Measurements from ENCODE around the gene UGT1A10. TPM values are rescaled to one million over a fixed set of nuclear protein-coding genes. Genes with fewer than 3 reads are reported as not detected.
"Not testable (repeated sequence)": the region's sequence is repeated elsewhere in the genome, so short reads cannot be mapped to it uniquely, and the experiment has no call there.

The UGT1A10 gene
- total RNA-seq, 1 donor from 2014 or later = not detected

- not testable (repeated sequence) for DNase-seq (ENCODE audit: low read depth in 2 of 2)
These were observed 100.8 kb downstream of the UGT1A10 start for GRCh38 chr2:233736868-233737653.

DNA sequence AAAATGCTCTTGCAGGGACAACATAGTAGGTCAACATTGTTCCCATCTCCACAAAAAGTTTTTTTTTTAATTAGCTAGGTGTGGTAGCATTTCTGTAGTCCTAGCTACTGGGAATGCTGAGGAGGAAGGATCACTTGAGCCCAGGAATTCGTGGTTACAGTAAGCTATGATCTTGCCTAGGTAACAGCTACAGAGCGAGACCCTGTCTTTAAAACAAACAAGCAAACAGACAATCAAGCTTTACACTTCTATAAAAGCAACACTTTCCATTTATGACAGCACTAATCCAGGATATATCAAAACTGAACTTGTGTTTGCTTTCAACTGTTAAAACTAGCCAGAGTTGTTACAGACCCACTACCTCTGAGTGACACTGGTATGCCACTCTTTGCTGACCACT, 104.6 kb downstream of the UGT1A10 start:
- DNase-seq (ENCODE audit: low read depth in 2 of 2) = no peak

DNA sequence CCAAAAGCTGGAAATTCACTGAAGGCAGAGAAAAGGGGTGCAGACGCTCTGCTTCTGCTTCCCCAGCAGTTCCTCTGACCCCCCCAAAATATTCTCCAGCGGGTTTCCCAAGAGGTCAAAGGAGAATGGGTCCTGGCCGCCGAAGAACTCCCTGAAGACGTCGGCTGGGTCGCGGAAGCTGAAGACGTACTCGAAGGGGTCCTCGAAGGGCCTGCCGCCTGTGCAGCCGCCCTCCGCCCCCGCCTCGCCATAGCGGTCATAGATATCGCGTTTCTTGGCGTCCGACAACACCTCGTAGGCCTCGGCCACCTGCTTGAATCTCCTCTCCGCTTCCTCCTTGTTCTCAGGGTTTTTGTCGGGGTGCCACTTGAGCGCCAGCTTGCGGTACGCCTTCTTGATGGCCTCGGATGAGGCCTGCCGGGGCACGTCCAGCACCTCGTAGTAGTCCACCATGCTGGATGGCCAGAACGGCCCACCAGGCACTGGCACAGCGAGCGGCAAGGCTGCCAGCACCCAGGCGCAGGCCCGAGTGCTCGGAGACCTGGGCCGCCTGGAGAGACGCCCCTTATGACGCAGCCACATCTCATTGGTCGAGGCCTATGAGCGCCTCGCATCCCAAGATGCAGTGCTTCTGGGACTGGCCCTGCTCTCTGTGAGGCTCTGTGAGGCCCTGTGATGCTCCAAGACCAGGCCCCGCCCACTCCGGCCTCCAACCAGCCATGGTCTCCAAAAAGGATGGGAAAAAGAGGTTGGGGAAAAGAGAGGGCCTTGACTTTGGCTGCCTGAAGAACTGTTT, 107.4 kb downstream of the UGT1A10 start:
- DNase-seq (ENCODE audit: low read depth in 2 of 2) = no peak

DNA sequence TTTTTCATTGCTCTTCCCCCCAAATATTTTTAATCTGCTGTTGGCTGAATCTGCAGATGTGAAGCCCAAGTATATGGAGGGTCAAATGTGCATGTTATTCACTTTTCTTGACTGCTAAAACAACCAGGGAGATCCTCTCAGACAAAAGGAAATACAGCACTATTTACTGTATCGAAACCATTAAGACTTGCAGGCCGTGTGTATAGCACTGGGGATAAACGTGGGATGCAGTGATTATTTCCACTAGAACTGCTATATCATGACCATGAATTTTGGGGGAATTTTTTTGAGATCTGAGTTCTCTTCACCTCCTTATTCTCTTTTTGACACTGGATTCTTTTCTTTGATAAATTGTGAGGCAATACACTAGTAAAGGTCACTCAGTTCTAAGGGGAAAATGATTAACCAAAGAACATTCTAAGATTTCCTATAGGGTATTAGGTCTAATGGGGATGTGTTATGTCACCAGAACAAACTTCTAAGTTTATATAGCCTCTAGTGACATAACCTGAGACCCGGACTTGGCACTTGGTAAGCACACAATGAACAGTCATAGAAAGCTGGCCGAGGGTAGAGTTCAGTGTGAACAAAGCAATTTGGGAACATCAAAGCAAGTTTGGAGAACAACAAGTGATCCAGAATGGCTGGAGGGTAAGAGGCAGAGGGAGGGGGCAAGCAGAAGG, 109.0 kb downstream of the UGT1A10 start:
- DNase-seq (ENCODE audit: low read depth in 2 of 2) = no peak

DNA sequence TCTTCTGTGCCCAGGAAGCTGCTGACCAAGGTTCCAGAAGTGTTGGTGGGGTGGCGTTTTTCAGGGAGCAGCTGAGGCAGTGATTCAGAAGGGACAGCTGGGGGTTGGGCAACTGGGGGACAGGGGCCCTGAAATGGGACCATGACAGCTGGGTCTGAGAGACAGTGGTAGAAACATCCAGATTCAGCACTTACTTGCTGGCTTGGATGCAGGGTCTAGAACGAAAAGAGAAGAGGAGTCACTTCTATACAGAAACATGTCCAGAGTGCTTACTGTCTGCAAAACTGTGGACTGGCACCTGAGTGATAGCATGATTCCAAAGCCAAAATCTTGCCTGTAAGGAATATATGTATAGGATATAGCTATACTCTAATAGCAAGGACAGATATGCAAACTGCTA, 109.6 kb downstream of the UGT1A10 start:
- DNase-seq (ENCODE audit: low read depth in 2 of 2) = not testable (repeated sequence)

DNA sequence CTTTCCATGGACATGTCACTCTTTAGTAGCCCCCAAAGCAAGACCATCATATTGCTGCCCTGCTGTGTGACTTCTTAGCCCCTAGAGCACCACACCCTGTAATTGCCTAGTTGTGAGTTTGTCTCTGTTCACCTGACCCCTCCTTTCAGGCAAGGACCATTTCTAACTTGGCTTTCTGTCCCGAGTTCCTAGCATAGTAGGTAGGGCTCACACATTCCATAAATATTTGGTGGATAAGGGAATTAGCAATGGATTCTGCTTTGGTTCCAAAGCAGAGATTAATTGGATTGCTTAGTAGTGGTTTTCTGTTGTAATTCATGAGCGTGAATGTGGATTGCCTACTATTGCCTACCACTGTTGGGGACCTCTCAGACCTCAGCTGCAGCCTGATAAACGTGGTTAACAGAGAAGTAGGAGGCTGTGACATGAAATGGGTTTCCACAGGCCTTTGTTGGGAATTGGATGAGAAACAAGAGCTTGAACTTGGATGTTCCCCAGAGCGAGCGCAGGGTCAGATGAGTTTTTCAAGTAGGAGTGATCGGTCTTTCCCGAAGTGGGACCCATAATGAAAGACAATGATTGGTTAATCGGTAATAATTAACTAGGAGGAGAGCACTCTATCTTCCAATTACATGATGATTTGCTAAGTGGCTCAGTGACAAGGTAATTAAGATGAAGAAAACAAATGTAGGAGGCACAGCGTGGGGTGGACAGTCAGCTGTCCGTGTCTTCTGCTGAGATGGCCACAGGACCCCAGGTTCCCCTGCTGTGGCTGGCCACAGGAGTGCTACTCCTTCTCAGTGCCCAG, 110.4 kb downstream of the UGT1A10 start:
- DNase-seq (ENCODE audit: low read depth in 2 of 2) = no peak

- DNase-seq (ENCODE audit: low read depth in 2 of 2) = no peak
These were observed 111.0 kb downstream of the UGT1A10 start for GRCh38 chr2:233747283-233747544.

DNA sequence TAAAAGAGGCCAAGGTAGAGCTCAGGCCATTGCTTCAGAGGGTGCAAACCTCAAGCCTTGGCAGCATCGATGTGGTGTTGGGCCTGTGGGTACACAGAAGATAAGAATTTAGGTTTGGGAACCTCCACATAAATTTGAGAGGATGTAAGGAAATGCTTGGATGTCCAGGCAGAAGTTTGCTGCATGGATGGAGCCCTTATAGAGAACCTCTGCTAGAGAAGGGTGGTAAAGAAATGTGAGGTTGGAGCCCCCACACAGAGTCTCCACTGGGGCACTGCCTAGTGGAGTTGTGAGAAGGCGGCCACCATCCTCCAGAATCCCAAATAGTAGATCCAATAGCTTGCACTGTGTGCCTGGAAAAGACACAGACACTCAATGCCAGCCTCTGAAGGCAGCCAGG, 114.4 kb downstream of the UGT1A10 start:
- not testable (repeated sequence) for DNase-seq (ENCODE audit: low read depth in 2 of 2)

- not testable (repeated sequence) for DNase-seq (ENCODE audit: low read depth in 2 of 2)
These were observed 115.2 kb downstream of the UGT1A10 start for GRCh38 chr2:233751212-233752009.

- DNase-seq (ENCODE audit: low read depth in 2 of 2) = no peak
These were observed 118.8 kb downstream of the UGT1A10 start for GRCh38 chr2:233754872-233755611.

DNA sequence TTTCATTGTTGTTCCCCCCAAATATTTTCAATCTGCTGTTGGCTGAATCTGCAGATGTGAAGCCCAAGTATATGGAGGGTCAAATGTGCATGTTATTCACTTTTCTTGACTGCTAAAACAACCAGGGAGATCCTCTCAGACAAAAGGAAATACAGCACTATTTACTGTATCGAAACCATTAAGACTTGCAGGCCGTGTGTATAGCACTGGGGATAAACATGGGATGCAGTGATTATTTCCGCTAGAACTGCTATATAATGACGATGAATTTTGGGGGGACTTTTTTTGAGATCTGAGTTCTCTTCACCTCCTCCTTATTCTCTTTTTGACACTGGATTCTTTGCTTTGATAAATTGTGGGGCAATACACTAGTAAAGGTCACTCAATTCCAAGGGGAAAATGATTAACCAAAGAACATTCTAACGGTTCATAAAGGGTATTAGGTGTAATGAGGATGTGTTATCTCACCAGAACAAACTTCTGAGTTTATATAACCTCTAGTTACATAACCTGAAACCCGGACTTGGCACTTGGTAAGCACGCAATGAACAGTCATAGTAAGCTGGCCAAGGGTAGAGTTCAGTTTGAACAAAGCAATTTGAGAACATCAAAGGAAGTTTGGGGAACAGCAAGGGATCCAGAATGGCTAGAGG, 120.3 kb downstream of the UGT1A10 start:
- DNase-seq (ENCODE audit: low read depth in 2 of 2) = no peak

GRCh38 chr2:233758141-233758540, 121.9 kb downstream of the UGT1A10 start:
- DNase-seq (ENCODE audit: low read depth in 2 of 2) = no peak

GRCh38 chr2:233758849-233759248, 122.6 kb downstream of the UGT1A10 start:
- DNase-seq (ENCODE audit: low read depth in 2 of 2) = no peak

DNA sequence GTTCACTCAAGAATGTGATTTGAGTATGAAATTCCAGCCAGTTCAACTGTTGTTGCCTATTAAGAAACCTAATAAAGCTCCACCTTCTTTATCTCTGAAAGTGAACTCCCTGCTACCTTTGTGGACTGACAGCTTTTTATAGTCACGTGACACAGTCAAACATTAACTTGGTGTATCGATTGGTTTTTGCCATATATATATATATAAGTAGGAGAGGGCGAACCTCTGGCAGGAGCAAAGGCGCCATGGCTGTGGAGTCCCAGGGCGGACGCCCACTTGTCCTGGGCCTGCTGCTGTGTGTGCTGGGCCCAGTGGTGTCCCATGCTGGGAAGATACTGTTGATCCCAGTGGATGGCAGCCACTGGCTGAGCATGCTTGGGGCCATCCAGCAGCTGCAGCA, 123.8 kb downstream of the UGT1A10 start, which contains the start of gene UGT1A1:
UGT1A1 (plus strand) TSS at position 228 of the 400 bp plus-strand sequence; CDS start at position 246, 18 bp downstream.
- no peak for DNase-seq (ENCODE audit: low read depth in 2 of 2)

- no peak for DNase-seq (ENCODE audit: low read depth in 2 of 2)
These were observed 125.0 kb downstream of the UGT1A10 start for GRCh38 chr2:233761040-233761769.

GRCh38 chr2:233764264-233764663, 128.0 kb downstream of the UGT1A10 start:
- peak in 1 of 2 donors; percentile 7 for DNase-seq (ENCODE audit: low read depth in 2 of 2)

DNA sequence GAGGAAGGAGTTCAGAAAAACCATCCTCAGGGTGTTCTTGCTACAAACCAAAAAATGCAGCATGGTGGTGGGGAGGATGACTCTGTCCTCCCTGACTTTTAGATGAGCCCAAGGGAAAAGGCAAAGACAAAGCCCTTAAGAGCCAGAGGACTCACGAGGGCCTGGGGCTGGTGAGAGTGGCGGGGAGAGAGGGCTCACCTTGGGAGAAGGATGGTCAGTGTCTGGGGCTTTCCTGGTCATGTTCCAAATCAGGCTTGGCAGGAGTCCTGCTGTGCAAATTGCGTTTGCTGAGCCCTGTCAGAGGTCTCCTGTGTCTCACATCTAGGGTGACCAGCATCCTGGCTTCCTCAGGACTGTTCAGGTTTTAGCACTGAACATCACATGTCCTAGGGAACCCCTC, 128.5 kb downstream of the UGT1A10 start:
- DNase-seq (ENCODE audit: low read depth in 2 of 2) = no peak

- DNase-seq (ENCODE audit: low read depth in 2 of 2) = no peak
These were observed 130.2 kb downstream of the UGT1A10 start for GRCh38 chr2:233766416-233766815.

DNA sequence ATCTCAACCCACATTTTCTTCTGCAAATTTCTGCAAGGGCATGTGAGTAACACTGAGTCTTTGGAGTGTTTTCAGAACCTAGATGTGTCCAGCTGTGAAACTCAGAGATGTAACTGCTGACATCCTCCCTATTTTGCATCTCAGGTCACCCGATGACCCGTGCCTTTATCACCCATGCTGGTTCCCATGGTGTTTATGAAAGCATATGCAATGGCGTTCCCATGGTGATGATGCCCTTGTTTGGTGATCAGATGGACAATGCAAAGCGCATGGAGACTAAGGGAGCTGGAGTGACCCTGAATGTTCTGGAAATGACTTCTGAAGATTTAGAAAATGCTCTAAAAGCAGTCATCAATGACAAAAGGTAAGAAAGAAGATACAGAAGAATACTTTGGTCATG, 131.8 kb downstream of the UGT1A10 start:
- DNase-seq (ENCODE audit: low read depth in 2 of 2) = no peak
